GM12878 (cell line): ENCODE data around the gene KRTAP10-9. TPM values are rescaled to one million over a fixed set of nuclear protein-coding genes. Genes with fewer than 3 reads are reported as not detected.

Source experiments
- ATAC-seq: fragments of 200-7000 bp; cut with Tn5 transposase; 3 replicates; pipeline ENCODE4 v1.9.1; 2020; ENCODE audit warnings: mild to moderate bottlenecking, moderate library complexity
- BruUV-seq: library from RNA; stranded (reverse); fragments of 400-500 nt; replicated peaks from 2 replicates; lab custom pipeline; 2021; lab: Mats Ljungman, UMichigan
- CTCF ChIA-PET: fragments of 300-600 bp; sonication (Branson Sonifier 250); formaldehyde crosslinking; extraction: SDS; loops from one replicate; lab custom pipeline; 2021; ENCODE audit warnings: inconsistent platforms; lab: Yijun Ruan, JAX
- POLR2A ChIA-PET: fragments of 350-600 bp; formaldehyde crosslinking; extraction: SDS; loops from one replicate; lab custom pipeline; 2021; ENCODE audit warnings: inconsistent platforms; lab: Charles Lee
- RAD21 ChIA-PET: fragments of 300-600 bp; sonication (Branson Sonifier 250); formaldehyde crosslinking; loops from one replicate; lab custom pipeline; 2023; ENCODE audit warnings: antibody characterized with exemption; ENCODE audit not compliant: unreplicated experiment; lab: Charles Lee
- SMC1A ChIA-PET: fragments of 300-600 bp; sonication (Branson Sonifier 250); formaldehyde crosslinking; loops from one replicate; lab custom pipeline; 2023; ENCODE audit not compliant: unreplicated experiment, uncharacterized antibody; lab: Charles Lee
- DNase-seq: peaks from one replicate; pipeline ENCODE4 v3.0.0-alpha.2; 2011; ENCODE audit warnings: low read depth, low spot score
- FAIRE-seq: peaks from 3 replicates; lab custom pipeline; 2011; peaks lifted over from hg19 to GRCh38; lab: Jason Lieb, UNC
- H2AFZ ChIP-seq: 2 replicates; pipeline ENCODE4 v1.6.0; 2011; ENCODE audit warnings: low read depth, low read length, control low read depth; ENCODE audit not compliant: control insufficient read depth
- H3K27ac ChIP-seq: 2 replicates; pipeline ENCODE4 v1.5.1; 2011; ENCODE audit warnings: control low read depth; ENCODE audit not compliant: control insufficient read depth, insufficient read depth
- H3K27me3 ChIP-seq, 2 experiments: replicated peaks in 1 of 2; 2 replicates each; pipeline versions ENCODE4 v1.6.0 to v1.6.1; 2011; ENCODE audit warnings: low read length in 1 of 2; ENCODE audit not compliant: control insufficient read depth in 2 of 2, insufficient read depth in 2 of 2
- H3K36me3 ChIP-seq, 2 experiments: 2 replicates each; pipeline ENCODE4 v1.5.1; 2011; ENCODE audit warnings: low read length in 1 of 2; ENCODE audit not compliant: control insufficient read depth in 2 of 2, insufficient read depth in 2 of 2
- H3K4me1 ChIP-seq: 2 replicates; pipeline ENCODE4 v1.6.1; 2011; ENCODE audit warnings: mild to moderate bottlenecking, low read length, moderate library complexity, mixed read lengths; ENCODE audit not compliant: control insufficient read depth, insufficient read depth
- H3K4me2 ChIP-seq: 2 replicates; pipeline ENCODE4 v1.6.0; 2011; ENCODE audit warnings: control low read depth; ENCODE audit not compliant: control insufficient read depth, insufficient read depth
- H3K4me3 ChIP-seq: fragments of 200-600 bp; sonication (generic); 2 replicates; pipeline ENCODE4 v1.5.1; 2016
- H3K79me2 ChIP-seq: 2 replicates; pipeline ENCODE4 v1.6.0; 2011; ENCODE audit warnings: low read length; ENCODE audit not compliant: control insufficient read depth, insufficient read depth
- H3K9ac ChIP-seq: 2 replicates; pipeline ENCODE4 v1.8.0; 2011; ENCODE audit warnings: low read length, control low read depth, mixed read lengths; ENCODE audit not compliant: control insufficient read depth, insufficient read depth
- H3K9me3 ChIP-seq: replicated peaks from 3 replicates; pipeline ENCODE4 v1.5.1; 2011; ENCODE audit warnings: mild to moderate bottlenecking, low read length; ENCODE audit not compliant: control insufficient read depth, insufficient read depth
- H4K20me1 ChIP-seq: 2 replicates; pipeline ENCODE4 v1.6.0; 2011; ENCODE audit not compliant: control insufficient read depth, insufficient read depth
- CBFB ChIP-seq: IDR thresholded peaks from 2 replicates; pipeline ENCODE4 v1.6.1; 2016; ENCODE audit warnings: antibody characterized with exemption, low read depth
- CBX5 ChIP-seq: sonication (generic); IDR thresholded peaks from 2 replicates; pipeline ENCODE4 v1.6.1; 2016; ENCODE audit warnings: low read depth, moderate library complexity, mild to moderate bottlenecking, inconsistent platforms
- HCFC1 ChIP-seq: fragments of 150-350 bp; IDR thresholded peaks from 2 replicates; pipeline ENCODE4 v1.6.1; 2014; ENCODE audit warnings: low read length
- KAT2A ChIP-seq: conservative IDR thresholded peaks from 2 replicates; pipeline ENCODE4 v1.6.1; 2011; ENCODE audit warnings: low read depth, low read length; ENCODE audit not compliant: control insufficient read depth
- MTA3 ChIP-seq: IDR thresholded peaks from 2 replicates; pipeline ENCODE4 v1.6.1; 2012; ENCODE audit warnings: low read length, inconsistent platforms, borderline replicate concordance
- PBX3 ChIP-seq: IDR thresholded peaks from 2 replicates; pipeline ENCODE4 v1.6.1; 2011; ENCODE audit warnings: mild to moderate bottlenecking, low read depth, low read length, moderate library complexity; ENCODE audit not compliant: insufficient replicate concordance
- TCF3 ChIP-seq: IDR thresholded peaks from 2 replicates; pipeline ENCODE4 v1.6.1; 2012; ENCODE audit warnings: low read depth, mild to moderate bottlenecking, low read length, borderline replicate concordance; ENCODE audit not compliant: insufficient read depth
- ZBTB4 ChIP-seq: fragments of 450-650 bp; formaldehyde crosslinking; IDR thresholded peaks from 2 replicates; pipeline ENCODE4 v1.4.0; 2022; ENCODE audit warnings: mild to moderate bottlenecking, moderate library complexity
- ZNF384 ChIP-seq: IDR thresholded peaks from 2 replicates; pipeline ENCODE4 v1.6.1; 2012; ENCODE audit warnings: low read depth, mild to moderate bottlenecking, low read length, improper control_type of control experiment, borderline replicate concordance
- whole genome bisulfite sequencing: methylation state at CpG from one replicate; pipeline ENCODE4 v1.1.6; 2016; ENCODE audit warnings: low lambda C conversion rate; ENCODE audit not compliant: insufficient replicate concordance, insufficient coverage; ENCODE audit errors: missing lambda C conversion rate; 5-methylcytosine and 5-hydroxymethylcytosine counted together
- in situ Hi-C: fragments of 300-500 bp; cut with MboI; formaldehyde crosslinking; loops from 9 replicates; pipeline ENCODE4 v1.14.3; 2018; ENCODE audit warnings: mixed read lengths
- intact Hi-C: fragments of 100-400 bp; cut with micrococcal nuclease; formaldehyde crosslinking; loops from one replicate; pipeline ENCODE4 v1.14.2; 2022; ENCODE audit not compliant: unreplicated experiment
- polyA plus RNA-seq, 11 experiments: library from polyadenylated mRNA; depleted of rRNA in 4 of 11; unstranded in 6 of 11; stranded (reverse) in 5 of 11; fragments of >200 nt; fragmentation: Nextera tagmentation in 4 of 11; fragmentation: Illumina TruSeq in 1 of 11; extraction: Ambion mirVana in 4 of 11; extraction: Trizol in 1 of 11; gene quantifications; 1 replicate in 1 of 11; 2 replicates in 10 of 11; pipeline versions ENCODE4 v1.2.1 to v1.2.3, GENCODE V29; 2011 to 2016; ENCODE audit warnings: inconsistent platforms in 2 of 11, missing spikeins in 2 of 11, low read depth in 1 of 11
- total RNA-seq, 4 experiments: library from RNA; depleted of rRNA in 3 of 4; stranded (reverse); fragments of >200 nt in 3 of 4; fragmentation: Illumina TruSeq in 1 of 4; extraction: Trizol in 1 of 4; gene quantifications; 2 replicates each; pipeline versions ENCODE4 v1.2.1 to v1.2.3, GENCODE V29; 2013 to 2021

Gene KRTAP10-9
- total and polyA plus RNA-seq, 10 of the 15 experiments (the other 5 are each of a cell fraction or from before 2014, with no cell fraction given), result not detected

- no peak overlapping the region for H3K9ac ChIP-seq
- BruUV-seq, result no TSS peak
- FAIRE-seq, result no peak
- no peak overlapping the region for H3K4me2 ChIP-seq
- in situ Hi-C loops, result no loop called here
- no peaks in the 10 kb centered on the region for H3K27me3 ChIP-seq
- H3K9me3 ChIP-seq, result peaks cover 5% of the 10 kb centered on the region; the same call in 2 of the 3 replicates
- 47% methylated on average over 22 of the region's 22 CpGs for WGBS
- ChIA-PET CTCF (no interaction called here), POLR2A (no interaction called here), RAD21 (no interaction called here), SMC1A (no interaction called here)
- no peak overlapping the region for H2AFZ ChIP-seq
- no peak for TF ChIP-seq KAT2A
- TF ChIP-seq TCF3, result no peak
- no peak for TF ChIP-seq PBX3
- no peak for TF ChIP-seq MTA3
- no peak for TF ChIP-seq HCFC1
- no peak for TF ChIP-seq CBFB
- TF ChIP-seq CBX5, result no peak
- TF ChIP-seq ZNF384, result no peak
- no peak for TF ChIP-seq ZBTB4 (CRISPR knock-in tag)
- H3K79me2 ChIP-seq, result no peaks in the 10 kb centered on the region
- H3K27ac ChIP-seq, result no peak overlapping the region
- no peak for ATAC-seq
- H3K4me3 ChIP-seq, result no peak overlapping the region
- no peak for DNase-seq
- intact Hi-C loops, result no loop called here
- no peaks in the 10 kb centered on the region for H3K36me3 ChIP-seq
- no peaks in the 10 kb centered on the region for H3K4me1 ChIP-seq
- H4K20me1 ChIP-seq, result no peaks in the 10 kb centered on the region
These were observed 47.6 kb upstream of the KRTAP10-9 start for GRCh38 chr21:44579056-44579832.
